GM12878 (cell line): ENCODE measurements around the gene NRIP3. TPM values are rescaled to one million over a fixed set of nuclear protein-coding genes. Genes with fewer than 3 reads are reported as not detected.

Experiments
- PML ChIP-seq: IDR thresholded peaks from 2 replicates; pipeline ENCODE4 v1.6.1; 2012; ENCODE audit warnings: low read length, inconsistent platforms
- WRNIP1 ChIP-seq: IDR thresholded peaks from 2 replicates; pipeline ENCODE4 v1.6.1; 2011; ENCODE audit warnings: low read depth, low read length, improper control_type of control experiment, borderline replicate concordance
- polyA plus RNA-seq, 11 experiments: library from polyadenylated mRNA; depleted of rRNA in 4 of 11; unstranded in 6 of 11; stranded (reverse) in 5 of 11; fragments of >200 nt; fragmentation: Nextera tagmentation in 4 of 11; fragmentation: Illumina TruSeq in 1 of 11; extraction: Ambion mirVana in 4 of 11; extraction: Trizol in 1 of 11; gene quantifications; 1 replicate in 1 of 11; 2 replicates in 10 of 11; pipeline versions ENCODE4 v1.2.1 to v1.2.3, GENCODE V29; 2011 to 2016; ENCODE audit warnings: inconsistent platforms in 2 of 11, missing spikeins in 2 of 11, low read depth in 1 of 11
- small RNA-seq: library from RNA; depleted of rRNA; stranded (forward); fragments of <200 nt; gene quantifications from one replicate; pipeline ENCODE3, GENCODE V24; 2014
- total RNA-seq, 4 experiments: library from RNA; depleted of rRNA in 3 of 4; stranded (reverse); fragments of >200 nt in 3 of 4; fragmentation: Illumina TruSeq in 1 of 4; extraction: Trizol in 1 of 4; gene quantifications; 2 replicates each; pipeline versions ENCODE4 v1.2.1 to v1.2.3, GENCODE V29; 2013 to 2021
- TF ChIP-seq, protein P1 (sequence below): fragments of 450-650 bp; IDR thresholded peaks from 2 replicates; pipeline ENCODE4 v1.6.1; 2017; ENCODE audit warnings: borderline replicate concordance

Gene NRIP3
- total and polyA plus RNA-seq, 10 of the 15 experiments (the other 5 are each of a cell fraction or from before 2014, with no cell fraction given): under 0.01 to 0.25 (median 0.09) TPM; not detected in 7

DNA sequence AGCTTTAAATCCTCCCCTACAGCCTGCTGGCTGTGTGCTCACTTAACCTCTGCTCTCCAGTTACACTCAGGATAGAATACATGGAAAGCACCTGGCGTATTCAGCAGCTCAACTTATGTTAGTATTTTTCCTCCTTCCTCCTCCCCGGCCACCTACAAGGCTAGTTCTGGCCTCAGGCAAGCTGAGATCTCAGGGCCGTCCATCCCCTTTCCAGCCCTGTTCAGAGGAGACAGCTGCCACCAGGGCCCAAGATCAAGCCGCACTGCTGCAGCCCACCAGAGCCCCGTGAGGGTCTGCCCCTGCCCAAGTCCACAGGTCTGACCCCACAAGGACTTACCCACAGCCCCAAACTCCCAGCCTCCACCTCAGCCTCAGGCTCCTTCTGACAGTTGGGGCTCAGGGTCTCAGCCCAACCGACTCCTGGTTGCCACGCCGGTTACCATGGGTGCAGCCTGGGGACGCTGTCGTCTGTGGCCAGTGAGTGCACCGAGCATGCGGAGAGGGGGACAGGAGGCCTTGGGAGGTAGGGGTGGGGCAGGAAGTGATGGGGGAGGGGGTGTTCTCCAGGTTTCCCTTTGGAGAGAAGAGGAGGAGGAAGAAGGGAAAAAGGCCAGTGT, 71.1 kb downstream of the NRIP3 start, which contains the start of gene C11orf16 (continued):
- TF ChIP-seq WRNIP1: no peak
- TF ChIP-seq, protein P1, sequence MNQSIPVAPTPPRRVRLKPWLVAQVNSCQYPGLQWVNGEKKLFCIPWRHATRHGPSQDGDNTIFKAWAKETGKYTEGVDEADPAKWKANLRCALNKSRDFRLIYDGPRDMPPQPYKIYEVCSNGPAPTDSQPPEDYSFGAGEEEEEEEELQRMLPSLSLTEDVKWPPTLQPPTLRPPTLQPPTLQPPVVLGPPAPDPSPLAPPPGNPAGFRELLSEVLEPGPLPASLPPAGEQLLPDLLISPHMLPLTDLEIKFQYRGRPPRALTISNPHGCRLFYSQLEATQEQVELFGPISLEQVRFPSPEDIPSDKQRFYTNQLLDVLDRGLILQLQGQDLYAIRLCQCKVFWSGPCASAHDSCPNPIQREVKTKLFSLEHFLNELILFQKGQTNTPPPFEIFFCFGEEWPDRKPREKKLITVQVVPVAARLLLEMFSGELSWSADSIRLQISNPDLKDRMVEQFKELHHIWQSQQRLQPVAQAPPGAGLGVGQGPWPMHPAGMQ: no peak
- TF ChIP-seq PML: no peak

Small RNAs within 50 kb of the gene (small RNA-seq; reads per million reads assigned to genes)
- gene RF00019: not detected

Other genes starting within 250 kb of the NRIP3 start
- gene AKIP1, start 92.8 kb downstream of the NRIP3 start, total RNA-seq (2014; rRNA removed): 31.7 and 36.5 TPM in 2 replicates
- gene AKIP1, start 92.8 kb downstream of the NRIP3 start, total RNA-seq (2014; rRNA removed; fragmentation: Illumina TruSeq; extraction: Trizol): 21.5 and 23.3 TPM in 2 replicates
- gene AKIP1, start 92.8 kb downstream of the NRIP3 start, total RNA-seq (2021): 27.1 and 30.4 TPM in 2 replicates
- 30.7 and 33.1 TPM in 2 replicates for gene AKIP1, start 92.8 kb downstream of the NRIP3 start, polyA plus RNA-seq (2011; rRNA removed)
- 22.1 and 30.6 TPM in 2 replicates for gene AKIP1, start 92.8 kb downstream of the NRIP3 start, polyA plus RNA-seq (2014; fragmentation: Illumina TruSeq; extraction: Trizol)
- gene AKIP1, start 92.8 kb downstream of the NRIP3 start, polyA plus RNA-seq (2014; fragmentation: Nextera tagmentation; extraction: Ambion mirVana): 10 to 100 TPM in 1 of 2 experiments, 1 to 10 TPM in 1; 5.1 to 14.7 TPM
- gene AKIP1, start 92.8 kb downstream of the NRIP3 start, polyA plus RNA-seq (2014; rRNA removed): 32.0 and 36.2 TPM in 2 replicates
- 10 to 100 TPM; 38.0 to 38.9 TPM for gene AKIP1, start 92.8 kb downstream of the NRIP3 start, polyA plus RNA-seq (2016; fragmentation: Nextera tagmentation; extraction: Ambion mirVana)
- not detected in 2 replicates for gene C11orf16, start 71.1 kb downstream of the NRIP3 start, total RNA-seq (2014; rRNA removed)
- not detected in 2 replicates for gene C11orf16, start 71.1 kb downstream of the NRIP3 start, total RNA-seq (2014; rRNA removed; fragmentation: Illumina TruSeq; extraction: Trizol)
- not detected in 2 replicates for gene C11orf16, start 71.1 kb downstream of the NRIP3 start, total RNA-seq (2021)
- gene C11orf16, start 71.1 kb downstream of the NRIP3 start, polyA plus RNA-seq (2011; rRNA removed): not detected in 2 replicates
- gene C11orf16, start 71.1 kb downstream of the NRIP3 start, polyA plus RNA-seq (2014; fragmentation: Illumina TruSeq; extraction: Trizol): not detected in 2 replicates
- gene C11orf16, start 71.1 kb downstream of the NRIP3 start, polyA plus RNA-seq (2014; fragmentation: Nextera tagmentation; extraction: Ambion mirVana): under 1 TPM in 1 of 2 experiments, not detected in 1; 0.05 TPM
- gene C11orf16, start 71.1 kb downstream of the NRIP3 start, polyA plus RNA-seq (2014; rRNA removed): not detected in 2 replicates
- under 1 TPM; 0.32 to 0.39 TPM for gene C11orf16, start 71.1 kb downstream of the NRIP3 start, polyA plus RNA-seq (2016; fragmentation: Nextera tagmentation; extraction: Ambion mirVana)
- gene ASCL3, start 61.0 kb downstream of the NRIP3 start, total RNA-seq (2014; rRNA removed): not detected in 2 replicates
- not detected in 2 replicates for gene ASCL3, start 61.0 kb downstream of the NRIP3 start, total RNA-seq (2014; rRNA removed; fragmentation: Illumina TruSeq; extraction: Trizol)
- gene ASCL3, start 61.0 kb downstream of the NRIP3 start, total RNA-seq (2021): not detected in 2 replicates
- not detected in 2 replicates for gene ASCL3, start 61.0 kb downstream of the NRIP3 start, polyA plus RNA-seq (2011; rRNA removed)
- not detected in 2 replicates for gene ASCL3, start 61.0 kb downstream of the NRIP3 start, polyA plus RNA-seq (2014; fragmentation: Illumina TruSeq; extraction: Trizol)
- gene ASCL3, start 61.0 kb downstream of the NRIP3 start, polyA plus RNA-seq (2014; fragmentation: Nextera tagmentation; extraction: Ambion mirVana): not detected
- gene ASCL3, start 61.0 kb downstream of the NRIP3 start, polyA plus RNA-seq (2014; rRNA removed): not detected in 2 replicates
- gene ASCL3, start 61.0 kb downstream of the NRIP3 start, polyA plus RNA-seq (2016; fragmentation: Nextera tagmentation; extraction: Ambion mirVana): not detected
- gene TMEM9B, start 39.6 kb downstream of the NRIP3 start, total RNA-seq (2014; rRNA removed): 31.2 and 33.8 TPM in 2 replicates
- 28.1 and 28.7 TPM in 2 replicates for gene TMEM9B, start 39.6 kb downstream of the NRIP3 start, total RNA-seq (2014; rRNA removed; fragmentation: Illumina TruSeq; extraction: Trizol)
- gene TMEM9B, start 39.6 kb downstream of the NRIP3 start, total RNA-seq (2021): 20.8 and 23.1 TPM in 2 replicates
- 43.6 and 55.7 TPM in 2 replicates for gene TMEM9B, start 39.6 kb downstream of the NRIP3 start, polyA plus RNA-seq (2011; rRNA removed)
- 33.2 and 41.0 TPM in 2 replicates for gene TMEM9B, start 39.6 kb downstream of the NRIP3 start, polyA plus RNA-seq (2014; fragmentation: Illumina TruSeq; extraction: Trizol)
- gene TMEM9B, start 39.6 kb downstream of the NRIP3 start, polyA plus RNA-seq (2014; fragmentation: Nextera tagmentation; extraction: Ambion mirVana): 10 to 100 TPM; 11.5 to 16.6 TPM
- gene TMEM9B, start 39.6 kb downstream of the NRIP3 start, polyA plus RNA-seq (2014; rRNA removed): 24.3 and 26.4 TPM in 2 replicates
- gene TMEM9B, start 39.6 kb downstream of the NRIP3 start, polyA plus RNA-seq (2016; fragmentation: Nextera tagmentation; extraction: Ambion mirVana): 10 to 100 TPM; 48.0 to 54.0 TPM
- 0.27 and 0.56 TPM in 2 replicates for gene SCUBE2, start 87.6 kb upstream of the NRIP3 start, total RNA-seq (2014; rRNA removed)
- 0.23 and 0.27 TPM in 2 replicates for gene SCUBE2, start 87.6 kb upstream of the NRIP3 start, total RNA-seq (2014; rRNA removed; fragmentation: Illumina TruSeq; extraction: Trizol)
- 0.24 and 0.31 TPM in 2 replicates for gene SCUBE2, start 87.6 kb upstream of the NRIP3 start, total RNA-seq (2021)
- gene SCUBE2, start 87.6 kb upstream of the NRIP3 start, polyA plus RNA-seq (2011; rRNA removed): 0.31 and 0.52 TPM in 2 replicates
- 0.06 and 0.12 TPM in 2 replicates for gene SCUBE2, start 87.6 kb upstream of the NRIP3 start, polyA plus RNA-seq (2014; fragmentation: Illumina TruSeq; extraction: Trizol)
- under 1 TPM in 1 of 2 experiments, not detected in 1; 0.35 TPM for gene SCUBE2, start 87.6 kb upstream of the NRIP3 start, polyA plus RNA-seq (2014; fragmentation: Nextera tagmentation; extraction: Ambion mirVana)
- 0.10 and 0.18 TPM in 2 replicates for gene SCUBE2, start 87.6 kb upstream of the NRIP3 start, polyA plus RNA-seq (2014; rRNA removed)
- under 1 TPM in 1 of 2 experiments, not detected in 1; 0.54 TPM for gene SCUBE2, start 87.6 kb upstream of the NRIP3 start, polyA plus RNA-seq (2016; fragmentation: Nextera tagmentation; extraction: Ambion mirVana)